GM18498 (cell line): ENCODE data around the gene DOK3.

Source experiments
- ATAC-seq: cut with Tn5 transposase; IDR thresholded peaks from one replicate; pipeline ENCODE4 v1.9.1; 2021; ENCODE audit warnings: mild to moderate bottlenecking, moderate library complexity; ENCODE audit not compliant: unreplicated experiment

DOK3 gene

GRCh38 chr5:177453852-177454396, 55.7 kb downstream of the DOK3 start:
- ATAC-seq, result peak; percentile 1

- no peak for ATAC-seq
These were observed 56.7 kb downstream of the DOK3 start for GRCh38 chr5:177452688-177453638.
